Muscle layer of duodenum (tissue), 2 donors: Measurements from ENCODE around the gene TAB3.

Source experiments
- H3K27ac ChIP-seq: one replicate; pipeline ENCODE4 v1.7.0; 2013; ENCODE audit warnings: mild to moderate bottlenecking, low read length
- H3K27me3 ChIP-seq: one replicate; pipeline ENCODE4 v1.7.0; 2013; ENCODE audit warnings: low read depth, mild to moderate bottlenecking, control low read depth, low read length
- H3K36me3 ChIP-seq, 2 donors: one replicate each; pipeline ENCODE4 v1.7.0; 2013; ENCODE audit warnings: low read length in 2 of 2, control low read depth in 1 of 2, mild to moderate bottlenecking in 1 of 2; ENCODE audit not compliant: insufficient read depth in 2 of 2, control insufficient read depth in 1 of 2
- H3K4me1 ChIP-seq, 2 donors: one replicate each; pipeline ENCODE4 v1.7.0; 2013; ENCODE audit warnings: low read length in 2 of 2, mild to moderate bottlenecking in 2 of 2, control low read depth in 1 of 2, moderate library complexity in 1 of 2; ENCODE audit not compliant: insufficient read depth in 2 of 2, control insufficient read depth in 1 of 2
- H3K4me3 ChIP-seq, 2 donors: one replicate each; pipeline ENCODE4 v1.7.0; 2013; ENCODE audit warnings: low read length in 2 of 2, low read depth in 1 of 2, mild to moderate bottlenecking in 1 of 2
- H3K9me3 ChIP-seq, 2 donors: one replicate each; pipeline ENCODE4 v1.7.0; 2013; ENCODE audit warnings: low read length in 2 of 2, control low read depth in 1 of 2, mild to moderate bottlenecking in 1 of 2; ENCODE audit not compliant: control insufficient read depth in 1 of 2
- donor health status: healthy.

Gene TAB3

DNA sequence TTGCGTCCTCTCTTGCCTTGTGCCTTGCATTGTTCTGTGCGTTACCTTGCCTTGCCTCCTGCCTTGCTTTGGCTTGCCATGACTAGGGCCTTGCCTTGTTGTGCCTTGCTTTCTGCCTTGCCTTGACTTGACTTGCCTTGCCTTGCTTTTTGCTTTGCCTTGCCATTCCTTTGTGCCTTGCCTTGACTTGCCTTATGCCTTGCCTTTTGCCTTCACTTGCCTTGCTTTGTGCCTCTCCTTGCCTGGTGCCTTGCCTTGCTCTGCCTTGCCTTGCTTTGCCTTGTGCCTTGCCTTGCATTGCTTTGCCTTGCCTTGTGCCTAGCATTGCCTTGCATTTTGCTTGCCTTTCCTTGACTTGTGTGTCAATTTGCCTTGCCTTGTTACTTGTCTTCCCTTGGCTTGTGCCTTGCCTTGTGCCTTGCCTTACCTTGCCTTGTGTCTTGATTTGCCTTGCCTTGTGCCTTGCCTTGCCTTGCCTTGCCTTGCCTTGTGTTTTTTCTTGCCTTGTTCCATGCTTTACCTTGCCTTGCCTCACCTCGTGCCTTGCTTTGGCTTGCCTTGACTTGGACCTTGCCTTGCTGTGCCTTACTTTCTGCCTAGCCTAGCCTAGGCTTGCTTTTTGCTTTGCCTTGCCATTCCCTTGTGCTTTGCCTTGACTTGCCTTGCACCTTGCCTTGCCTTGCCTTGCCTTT lies 95.8 kb downstream of the TAB3 start:
- Histone ChIP-seq H3K4me3 (no peak overlapping the region), H3K27ac (no peak overlapping the region), H3K27me3 (no peaks in the 10 kb centered on the region), H3K9me3 (no peaks in the 10 kb centered on the region), H3K4me1 (no peaks in the 10 kb centered on the region), H3K36me3 (no peaks in the 10 kb centered on the region)

GRCh38 chrX:30791296-30792278 lies 97.5 kb downstream of the TAB3 start:
- no peaks in the 10 kb centered on the region for H3K36me3 ChIP-seq
- H3K4me1 ChIP-seq = no peaks in the 10 kb centered on the region
- no peaks in the 10 kb centered on the region for H3K9me3 ChIP-seq
- no peaks in the 10 kb centered on the region for H3K27me3 ChIP-seq
- no peak overlapping the region for H3K4me3 ChIP-seq
- H3K27ac ChIP-seq = no peak overlapping the region

DNA sequence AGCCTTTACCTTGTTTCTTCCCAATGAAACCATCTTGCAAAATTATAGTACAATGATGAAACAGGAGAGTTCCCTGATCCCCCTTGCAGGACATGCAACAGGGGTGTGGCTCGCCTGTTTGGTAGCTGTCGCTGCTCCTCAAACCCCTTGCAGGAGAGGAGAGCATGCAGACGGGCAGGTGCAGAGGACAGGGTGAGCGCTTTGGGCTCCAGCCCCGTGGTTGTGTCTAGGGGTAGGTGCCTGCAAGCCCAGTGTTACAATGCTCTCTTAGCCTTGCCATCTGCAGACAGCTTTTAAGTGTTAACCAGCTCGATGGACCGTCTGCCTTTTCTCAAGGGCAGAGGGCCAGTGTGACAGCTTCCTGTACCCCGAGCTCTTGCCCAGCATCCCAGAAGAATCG lies 102.0 kb downstream of the TAB3 start:
- H3K27me3 ChIP-seq = no peaks in the 10 kb centered on the region
- no peaks in the 10 kb centered on the region for H3K9me3 ChIP-seq
- no peak overlapping the region for H3K27ac ChIP-seq
- no peak overlapping the region for H3K4me3 ChIP-seq
- H3K4me1 ChIP-seq = no peaks in the 10 kb centered on the region
- no peaks in the 10 kb centered on the region for H3K36me3 ChIP-seq

- no peak overlapping the region for H3K27ac ChIP-seq
- no peaks in the 10 kb centered on the region for H3K27me3 ChIP-seq
- H3K4me3 ChIP-seq = no peak overlapping the region
- no peaks in the 10 kb centered on the region for H3K36me3 ChIP-seq
- H3K9me3 ChIP-seq = no peaks in the 10 kb centered on the region
- H3K4me1 ChIP-seq = no peaks in the 10 kb centered on the region
These were observed 102.7 kb downstream of the TAB3 start for GRCh38 chrX:30786374-30786773.

- H3K27me3 ChIP-seq = no peaks in the 10 kb centered on the region
- H3K4me1 ChIP-seq = no peaks in the 10 kb centered on the region
- H3K36me3 ChIP-seq = no peaks in the 10 kb centered on the region
- H3K4me3 ChIP-seq = no peak overlapping the region
- H3K9me3 ChIP-seq = no peaks in the 10 kb centered on the region
- H3K27ac ChIP-seq = no peak overlapping the region
These were observed 107.2 kb downstream of the TAB3 start for GRCh38 chrX:30781711-30782444.

GRCh38 chrX:30779453-30780030 lies 109.5 kb downstream of the TAB3 start:
- Histone ChIP-seq H3K9me3 (no peaks in the 10 kb centered on the region), H3K27ac (no peak overlapping the region), H3K27me3 (no peaks in the 10 kb centered on the region), H3K36me3 (no peaks in the 10 kb centered on the region), H3K4me3 (no peak overlapping the region), H3K4me1 (no peaks in the 10 kb centered on the region)

- Histone ChIP-seq H3K27me3 (no peaks in the 10 kb centered on the region), H3K27ac (no peak overlapping the region), H3K4me1 (no peaks in the 10 kb centered on the region), H3K36me3 (no peaks in the 10 kb centered on the region), H3K4me3 (no peak overlapping the region), H3K9me3 (no peaks in the 10 kb centered on the region)
These were observed 111.5 kb downstream of the TAB3 start for GRCh38 chrX:30777575-30777974.
